ENCODE data around the gene RAD9A. TPM values are rescaled to one million over a fixed set of nuclear protein-coding genes. Genes with fewer than 3 reads are reported as not detected.

RAD9A gene
- total RNA-seq, 2 experiments from 2014 or later, result 31.0 to 39.1 TPM

- Mint-ChIP-seq H3K4me3 (peak overlapping the region; percentile 64), H3K4me1 (ENCODE audit: low read depth) (peaks cover 52% of the 10 kb centered on the region), H3K36me3 (no peaks in the 10 kb centered on the region), H3K27me3 (peaks cover 10% of the 10 kb centered on the region), H3K27ac (peak overlapping the region; percentile 38), H3K9me3 (no peaks in the 10 kb centered on the region)
- ChIA-PET CTCF (interaction anchor here (1.0 to 21.4 kb wide), 7 partner anchors 13 to 108 kb away, joined by 3 to 995 read pairs (median 16); partner anchors contain the start of genes POLD4 and RAD9A), POLR2A (interaction anchor here (0.7 to 1.4 kb wide), 3 partner anchors 11 to 21 kb away, joined by 3 to 4 read pairs (median 3); partner anchors contain the start of genes POLD4 and RAD9A)
- peak; percentile 43 for DNase-seq
- intact Hi-C loops (cut with micrococcal nuclease), result no loop called here
Observed at GRCh38 chr11:67371189-67371910, 20.4 kb upstream of the RAD9A start.

DNA sequence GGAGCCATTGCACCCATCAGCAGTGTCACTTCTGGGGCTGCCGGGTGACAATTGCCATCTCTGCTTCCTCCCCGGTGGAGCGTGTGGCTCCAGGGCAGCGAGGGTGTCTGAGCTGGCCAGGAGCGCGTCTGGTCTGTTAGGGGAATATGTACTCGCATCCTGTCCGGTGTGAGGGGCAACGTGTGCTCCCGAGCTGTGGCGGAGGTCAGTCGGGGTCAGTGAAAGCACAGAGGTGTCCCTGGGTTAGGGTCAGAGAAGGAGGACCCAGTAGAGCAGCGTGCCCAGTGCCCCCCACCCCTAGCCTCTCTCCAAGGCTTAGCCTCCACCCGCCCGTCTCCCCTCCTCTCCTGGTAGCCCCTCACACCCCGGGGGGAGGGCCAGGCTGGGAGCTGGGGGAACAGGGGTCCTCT is 19.9 kb upstream of the RAD9A start:
- peak overlapping the region; percentile 38 for H3K27ac Mint-ChIP-seq
- no peaks in the 10 kb centered on the region for H3K9me3 Mint-ChIP-seq
- POLR2A ChIA-PET, result interaction anchor here (1.4 to 1.5 kb wide), 2 partner anchors 19 to 27 kb away, joined by 3 to 4 read pairs; no protein-coding TSS in a partner anchor
- H3K4me1 Mint-ChIP-seq (ENCODE audit: low read depth), result peaks cover 52% of the 10 kb centered on the region
- intact Hi-C loops (cut with micrococcal nuclease), result loop anchor here (2.0 kb wide), 1 partner anchor 15 kb away; no protein-coding TSS in a partner anchor
- peak overlapping the region; percentile 64 for H3K4me3 Mint-ChIP-seq
- CTCF ChIA-PET, result interaction anchor here (1.0 to 21.4 kb wide), 4 partner anchors 12 to 67 kb away, joined by 3 to 995 read pairs (median 54); partner anchors contain the start of genes POLD4 and RAD9A
- no peaks in the 10 kb centered on the region for H3K36me3 Mint-ChIP-seq
- peak; percentile 26 for DNase-seq
- H3K27me3 Mint-ChIP-seq, result peaks cover 10% of the 10 kb centered on the region

GRCh38 chr11:67372321-67372992 is 19.3 kb upstream of the RAD9A start:
- Mint-ChIP-seq H3K27ac (no peak overlapping the region), H3K36me3 (no peaks in the 10 kb centered on the region), H3K27me3 (peaks cover 10% of the 10 kb centered on the region), H3K4me3 (no peak overlapping the region), H3K9me3 (no peaks in the 10 kb centered on the region), H3K4me1 (ENCODE audit: low read depth) (peaks cover 52% of the 10 kb centered on the region)
- CTCF ChIA-PET, result interaction anchor here (1.0 to 21.4 kb wide), 6 partner anchors 11 to 66 kb away, joined by 3 to 995 read pairs (median 4); partner anchors contain the start of genes POLD4, PTPRCAP and RAD9A
- DNase-seq, result no peak
- POLR2A ChIA-PET, result interaction anchor here (1.4 to 1.5 kb wide), 2 partner anchors 20 to 27 kb away, joined by 3 to 4 read pairs; no protein-coding TSS in a partner anchor
- intact Hi-C loops (cut with micrococcal nuclease), result loop anchor here (2.0 kb wide), 1 partner anchor 16 kb away; no protein-coding TSS in a partner anchor

GRCh38 chr11:67372993-67373647 is 18.7 kb upstream of the RAD9A start, which contains the start of gene CLCF1:
Gene CLCF1, minus strand, starts transcription at chr11:67373598. Its CDS starts 59 bp downstream, at chr11:67373539.
- Mint-ChIP-seq H3K36me3 (no peaks in the 10 kb centered on the region), H3K27ac (peak within 1 kb of the TSS; percentile 72), H3K9me3 (no peaks in the 10 kb centered on the region), H3K4me3 (peak within 1 kb of the TSS; percentile 79), H3K27me3 (peaks cover 10% of the 10 kb centered on the region), H3K4me1 (ENCODE audit: low read depth) (peaks cover 46% of the 10 kb centered on the region)
- intact Hi-C loops (cut with micrococcal nuclease), result loop anchor here (2.0 kb wide), 1 partner anchor 16 kb away; no protein-coding TSS in a partner anchor
- POLR2A ChIA-PET, result interaction anchor here (0.7 to 1.5 kb wide), 5 partner anchors 20 to 101 kb away, joined by 3 to 4 read pairs (median 4); no protein-coding TSS in a partner anchor
- CTCF ChIA-PET, result interaction anchor here (1.0 to 21.4 kb wide), 7 partner anchors 11 to 291 kb away, joined by 3 to 995 read pairs (median 4); partner anchors contain the start of genes POLD4 and PTPRCAP
- peak; percentile 52 for DNase-seq

GRCh38 chr11:67373648-67374570 is 17.9 kb upstream of the RAD9A start:
- intact Hi-C loops (cut with micrococcal nuclease), result loop anchor here (2.0 kb wide), 1 partner anchor 17 kb away; no protein-coding TSS in a partner anchor
- ChIA-PET POLR2A (interaction anchor here (0.7 to 1.0 kb wide), 3 partner anchors 57 to 102 kb away, joined by 3 to 4 read pairs (median 4); no protein-coding TSS in a partner anchor), CTCF (interaction anchor here (1.0 to 21.4 kb wide), 6 partner anchors 10 to 292 kb away, joined by 3 to 995 read pairs (median 12); partner anchors contain the start of genes POLD4 and PPP1CA)
- Mint-ChIP-seq H3K4me1 (ENCODE audit: low read depth) (peaks cover 40% of the 10 kb centered on the region), H3K27ac (peak overlapping the region; percentile 72), H3K36me3 (no peaks in the 10 kb centered on the region), H3K9me3 (no peaks in the 10 kb centered on the region), H3K4me3 (peak overlapping the region; percentile 79), H3K27me3 (peaks cover 10% of the 10 kb centered on the region)
- DNase-seq, result peak; percentile 76

DNA sequence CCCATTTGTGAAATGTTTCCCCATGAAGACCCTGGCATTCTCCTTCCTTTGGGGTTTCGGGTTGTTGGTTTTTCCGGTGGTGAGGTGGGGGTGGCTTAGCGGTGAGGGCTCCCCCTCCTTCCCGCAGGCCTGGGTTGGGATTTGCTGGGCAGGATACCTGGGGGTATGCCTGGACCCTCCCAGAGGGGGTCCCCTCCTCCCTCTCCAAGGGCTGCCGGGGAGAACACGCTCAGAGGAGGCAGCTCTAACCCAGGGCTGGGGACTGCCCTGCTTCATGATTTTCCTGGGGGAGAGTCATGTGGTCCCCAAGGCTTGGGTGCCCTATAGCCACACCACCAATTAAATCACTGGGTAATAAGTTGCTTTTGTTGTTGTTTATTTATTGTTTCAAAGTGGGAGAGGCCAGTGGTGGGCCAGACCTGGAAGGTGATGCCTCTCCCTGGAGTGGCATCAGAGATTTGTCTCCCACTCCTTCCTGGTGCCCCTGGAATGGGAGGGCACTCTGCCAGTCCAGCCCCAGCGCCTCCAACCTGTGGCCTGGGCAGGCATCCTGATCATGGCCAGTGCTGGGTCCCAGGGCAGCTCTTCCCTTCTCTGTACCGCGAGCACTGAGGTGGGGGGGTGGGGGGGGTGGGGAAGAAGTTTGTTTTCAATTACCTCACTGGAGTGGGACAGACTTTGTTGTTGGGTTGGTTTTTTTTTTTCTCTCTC is 17.1 kb upstream of the RAD9A start:
- POLR2A ChIA-PET, result interaction anchor here (0.6 kb wide), 1 partner anchor 54 kb away, joined by 3 read pairs; no protein-coding TSS in a partner anchor
- no peak overlapping the region for H3K27ac Mint-ChIP-seq

GRCh38 chr11:67375320-67376055 is 16.3 kb upstream of the RAD9A start:
- no peak for DNase-seq
- Mint-ChIP-seq H3K36me3 (no peaks in the 10 kb centered on the region), H3K27me3 (peaks cover 10% of the 10 kb centered on the region), H3K4me3 (no peak overlapping the region), H3K27ac (no peak overlapping the region), H3K4me1 (ENCODE audit: low read depth) (peaks cover 27% of the 10 kb centered on the region), H3K9me3 (no peaks in the 10 kb centered on the region)
- CTCF ChIA-PET, result interaction anchor here (0.7 to 21.4 kb wide), 4 partner anchors 8 to 31 kb away, joined by 5 to 995 read pairs (median 64); partner anchors contain the start of gene POLD4
- intact Hi-C loops (cut with micrococcal nuclease), result no loop called here
- POLR2A ChIA-PET, result interaction anchor here (0.6 kb wide), 1 partner anchor 55 kb away, joined by 3 read pairs; no protein-coding TSS in a partner anchor

More for the DNA sequence above, 17.1 kb upstream of the RAD9A start:
- DNase-seq, result no peak
- H3K9me3 Mint-ChIP-seq, result no peaks in the 10 kb centered on the region
- CTCF ChIA-PET, result interaction anchor here (1.0 to 21.4 kb wide), 6 partner anchors 9 to 293 kb away, joined by 3 to 995 read pairs (median 12); partner anchors contain the start of genes POLD4 and PPP1CA
- H3K4me1 Mint-ChIP-seq (ENCODE audit: low read depth), result peaks cover 32% of the 10 kb centered on the region
- H3K27me3 Mint-ChIP-seq, result peaks cover 10% of the 10 kb centered on the region
- no peaks in the 10 kb centered on the region for H3K36me3 Mint-ChIP-seq
- intact Hi-C loops (cut with micrococcal nuclease), result no loop called here
- peak overlapping the region; percentile 79 for H3K4me3 Mint-ChIP-seq

DNA sequence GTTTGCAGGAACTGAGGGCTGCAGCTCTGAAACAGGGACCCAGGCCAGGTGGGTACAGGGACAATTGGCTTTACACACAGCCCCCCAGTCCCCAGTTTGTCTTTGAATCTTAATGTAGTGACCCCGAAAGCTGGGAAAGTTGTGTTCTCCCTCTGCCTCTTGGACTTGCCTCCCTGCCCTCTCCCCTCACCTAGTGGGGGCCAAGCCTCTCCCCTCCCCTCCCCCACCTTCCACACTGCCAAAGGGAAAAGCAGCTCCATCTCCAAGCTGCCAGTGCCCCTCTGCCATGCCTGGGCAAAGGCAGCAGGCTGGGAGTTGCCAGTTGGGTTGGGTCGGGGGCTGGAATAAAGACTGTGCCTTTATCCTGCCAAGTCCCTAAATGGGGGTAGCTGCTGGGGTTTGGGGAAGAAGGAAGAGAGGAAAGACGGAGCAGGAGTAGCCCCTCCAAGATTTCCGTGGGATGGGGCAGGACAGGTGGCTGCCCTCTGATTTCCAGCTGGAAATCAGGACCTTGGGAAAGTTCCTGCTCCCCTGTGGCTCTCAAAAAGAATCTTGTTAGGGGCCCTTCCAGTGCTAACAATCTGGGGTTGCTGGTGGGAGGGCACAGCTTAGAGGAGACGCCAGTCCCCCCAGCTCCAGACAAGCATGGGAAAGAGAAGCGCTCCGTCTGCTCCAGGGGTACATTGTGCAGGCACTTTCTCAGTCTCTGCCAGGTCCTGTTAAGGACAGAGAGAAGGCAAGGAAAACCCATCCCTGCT is 15.5 kb upstream of the RAD9A start:
- peaks cover 10% of the 10 kb centered on the region for H3K27me3 Mint-ChIP-seq
- no peak overlapping the region for H3K27ac Mint-ChIP-seq
- no peak overlapping the region for H3K4me3 Mint-ChIP-seq
- no peak for DNase-seq
- no peaks in the 10 kb centered on the region for H3K9me3 Mint-ChIP-seq
- ChIA-PET CTCF (interaction anchor here (0.7 to 21.4 kb wide), 3 partner anchors 20 to 32 kb away, joined by 5 to 995 read pairs (median 21); partner anchors contain the start of gene POLD4), POLR2A (no interaction called here)
- no peaks in the 10 kb centered on the region for H3K36me3 Mint-ChIP-seq
- intact Hi-C loops (cut with micrococcal nuclease), result no loop called here
- peaks cover 22% of the 10 kb centered on the region for H3K4me1 Mint-ChIP-seq (ENCODE audit: low read depth)

Measured in activated CD4-positive, alpha-beta memory T cell treated with anti-CD3 and anti-CD28 coated beads for 36 hours (primary cell).